ENCODE measurements around the gene STRIP2. TPM values are rescaled to one million over a fixed set of nuclear protein-coding genes. Genes with fewer than 3 reads are reported as not detected.

The STRIP2 gene
- total and polyA plus RNA-seq, 2 experiments from 2014 or later = 0.83 to 1.1 TPM

- no peak overlapping the region for H3K27ac ChIP-seq
- no peaks in the 10 kb centered on the region for H4K20me1 ChIP-seq (ENCODE audit: insufficient read depth, poor library complexity, severe bottlenecking)
- H3K4me1 ChIP-seq (ENCODE audit: insufficient read depth) = no peaks in the 10 kb centered on the region
- no peak for DNase-seq (ENCODE audit: low spot score)
- no peaks in the 10 kb centered on the region for H3K9me2 ChIP-seq (replicated peaks; ENCODE audit: insufficient read depth)
- TF ChIP-seq CTCF (IDR thresholded peaks at IDR 0.05; ENCODE audit: poor library complexity) (no peak), EZH2phosphoT487 (IDR thresholded peaks at IDR 0.05; ENCODE audit: low read depth, severe bottlenecking, unreplicated experiment) (no peak), EZH2 (IDR thresholded peaks at IDR 0.05; ENCODE audit: borderline replicate concordance) (no peak)
- no peak overlapping the region for H3K4me3 ChIP-seq
- H3K4me2 ChIP-seq = no peak overlapping the region
- WGBS (ENCODE audit: low lambda C conversion rate, missing lambda C conversion rate) = 40% methylated on average over 2 of the region's 2 CpGs
- H2AFZ ChIP-seq = no peak overlapping the region
- no peaks in the 10 kb centered on the region for H3K9me3 ChIP-seq (ENCODE audit: low read depth)
- H3K27me3 ChIP-seq = peaks cover 1% of the 10 kb centered on the region
- H3K79me2 ChIP-seq = no peaks in the 10 kb centered on the region
- H3K36me3 ChIP-seq (replicated peaks; ENCODE audit: insufficient read depth, low read depth) = no peaks in the 10 kb centered on the region
Measured at GRCh38 chr7:129427526-129428045, 6.6 kb upstream of the STRIP2 start.

GRCh38 chr7:129431911-129432643 lies 2.2 kb upstream of the STRIP2 start:
- Histone ChIP-seq H3K4me2 (no peak overlapping the region), H3K9me3 (ENCODE audit: low read depth) (no peaks in the 10 kb centered on the region), H3K9me2 (replicated peaks; ENCODE audit: insufficient read depth) (no peaks in the 10 kb centered on the region), H3K27ac (no peak overlapping the region), H3K79me2 (no peaks in the 10 kb centered on the region), H3K4me1 (ENCODE audit: insufficient read depth) (peaks cover 10% of the 10 kb centered on the region), H3K36me3 (replicated peaks; ENCODE audit: insufficient read depth, low read depth) (no peaks in the 10 kb centered on the region), H4K20me1 (ENCODE audit: insufficient read depth, poor library complexity, severe bottlenecking) (no peaks in the 10 kb centered on the region), H2AFZ (no peak overlapping the region), H3K27me3 (peaks cover 22% of the 10 kb centered on the region), H3K4me3 (no peak overlapping the region)
- DNase-seq (ENCODE audit: low spot score) = no peak
- no peak for TF ChIP-seq EZH2 (IDR thresholded peaks at IDR 0.05; ENCODE audit: borderline replicate concordance)
- no peak for TF ChIP-seq CTCF (IDR thresholded peaks at IDR 0.05; ENCODE audit: poor library complexity)
- TF ChIP-seq EZH2phosphoT487 (IDR thresholded peaks at IDR 0.05; ENCODE audit: low read depth, severe bottlenecking, unreplicated experiment) = no peak
- 76% methylated on average over 8 of the region's 8 CpGs for WGBS (ENCODE audit: low lambda C conversion rate, missing lambda C conversion rate)

- Histone ChIP-seq H3K27me3 (peaks cover 22% of the 10 kb centered on the region), H3K27ac (no peak overlapping the region), H3K4me2 (peak overlapping the region; percentile 99), H3K9me2 (replicated peaks; ENCODE audit: insufficient read depth) (no peaks in the 10 kb centered on the region), H3K4me3 (peak overlapping the region; percentile 90), H2AFZ (peak overlapping the region; percentile 94), H3K4me1 (ENCODE audit: insufficient read depth) (peaks cover 10% of the 10 kb centered on the region), H3K79me2 (no peaks in the 10 kb centered on the region), H3K36me3 (replicated peaks; ENCODE audit: insufficient read depth, low read depth) (no peaks in the 10 kb centered on the region), H3K9me3 (ENCODE audit: low read depth) (no peaks in the 10 kb centered on the region), H4K20me1 (ENCODE audit: insufficient read depth, poor library complexity, severe bottlenecking) (no peaks in the 10 kb centered on the region)
- peak; percentile 10 for DNase-seq (ENCODE audit: low spot score)
- under 1% methylated on average over 42 of the region's 44 CpGs for WGBS (ENCODE audit: low lambda C conversion rate, missing lambda C conversion rate)
- TF ChIP-seq EZH2 (IDR thresholded peaks at IDR 0.05; ENCODE audit: borderline replicate concordance) = no peak
- TF ChIP-seq CTCF (IDR thresholded peaks at IDR 0.05; ENCODE audit: poor library complexity) = no peak
- TF ChIP-seq EZH2phosphoT487 (IDR thresholded peaks at IDR 0.05; ENCODE audit: low read depth, severe bottlenecking, unreplicated experiment) = no peak
Measured at GRCh38 chr7:129434675-129435318, 565 bp downstream of the STRIP2 start.
